NCI-H146 treated with DMSO at 0.1 percent for 48 hours (cell line): Measurements from ENCODE around the gene ADGRG1.
"Not testable (repeated sequence)": the region's sequence is repeated elsewhere in the genome, so short reads cannot be mapped to it uniquely, and the experiment has no call there.

Source experiments
- DNase-seq: peaks from one replicate; lab custom pipeline; 2025; ENCODE audit not compliant: unreplicated experiment; lab: John Stamatoyannopoulos, UW

ADGRG1 gene

DNA sequence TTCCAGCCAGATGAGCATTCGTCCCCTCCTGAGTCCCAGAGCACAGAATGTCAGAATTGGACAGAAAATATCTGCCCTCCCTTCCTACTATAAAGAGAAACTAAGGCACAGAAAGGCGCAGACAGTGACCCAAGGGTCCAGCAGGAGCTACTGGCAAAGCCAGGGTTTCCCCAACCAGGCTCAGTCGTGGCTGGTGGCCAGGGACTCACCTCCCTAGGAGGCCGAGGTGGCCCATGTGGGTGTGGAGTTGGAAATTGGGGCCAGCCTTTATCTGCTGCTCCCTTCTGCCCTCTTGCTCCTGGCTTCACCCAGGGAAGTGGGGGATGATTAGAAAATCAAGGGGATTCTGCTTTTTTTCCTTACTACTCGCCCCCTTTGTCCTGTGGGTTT lies 67.2 kb downstream of the ADGRG1 start:
- DNase-seq: no peak

DNA sequence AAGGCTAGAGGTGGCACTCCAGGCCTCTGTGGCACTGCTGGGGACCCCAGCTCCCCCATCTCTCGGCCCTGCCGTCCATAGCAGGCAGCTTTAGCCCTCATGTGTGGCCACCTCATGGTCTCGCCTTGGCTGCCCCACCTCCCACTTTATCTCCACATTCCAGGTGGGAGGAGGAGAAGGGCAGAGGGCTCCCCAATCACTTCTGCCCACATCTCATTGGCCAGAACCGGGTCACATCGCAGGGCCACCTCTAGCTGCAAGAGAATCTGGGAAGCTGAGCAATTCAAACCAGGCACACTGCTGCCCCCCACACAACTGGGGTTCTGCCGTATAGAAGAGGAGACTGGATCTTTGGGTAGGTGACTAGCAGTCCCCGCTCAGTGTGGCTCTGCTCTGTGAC lies 67.8 kb downstream of the ADGRG1 start:
- DNase-seq: no peak

- no peak for DNase-seq
These were observed 69.6 kb downstream of the ADGRG1 start for GRCh38 chr16:57697896-57698537.

- no peak for DNase-seq
These were observed 70.5 kb downstream of the ADGRG1 start for GRCh38 chr16:57698812-57699405.

DNA sequence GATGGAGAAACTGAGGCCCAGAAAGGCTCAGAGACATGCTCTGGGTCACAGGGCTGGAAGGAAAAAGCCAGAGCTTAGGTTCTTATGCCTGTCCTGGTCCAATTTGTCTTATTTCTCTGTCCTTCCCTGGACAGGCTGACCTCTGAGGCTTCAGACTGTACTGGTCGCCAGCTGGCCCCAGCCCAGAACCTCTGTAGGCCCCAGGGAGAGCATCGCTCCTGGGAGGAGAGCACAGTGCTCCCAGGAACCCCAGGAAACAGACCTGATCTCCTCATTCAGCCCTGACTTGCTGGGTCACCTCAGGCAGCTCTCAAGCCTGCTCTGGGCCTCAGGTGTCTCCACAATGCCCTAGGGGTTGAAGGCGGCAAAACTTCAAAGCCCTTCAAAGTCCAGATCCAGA lies 71.1 kb downstream of the ADGRG1 start:
- DNase-seq: no peak

- DNase-seq: no peak
These were observed 71.5 kb downstream of the ADGRG1 start for GRCh38 chr16:57699899-57700298.

DNA sequence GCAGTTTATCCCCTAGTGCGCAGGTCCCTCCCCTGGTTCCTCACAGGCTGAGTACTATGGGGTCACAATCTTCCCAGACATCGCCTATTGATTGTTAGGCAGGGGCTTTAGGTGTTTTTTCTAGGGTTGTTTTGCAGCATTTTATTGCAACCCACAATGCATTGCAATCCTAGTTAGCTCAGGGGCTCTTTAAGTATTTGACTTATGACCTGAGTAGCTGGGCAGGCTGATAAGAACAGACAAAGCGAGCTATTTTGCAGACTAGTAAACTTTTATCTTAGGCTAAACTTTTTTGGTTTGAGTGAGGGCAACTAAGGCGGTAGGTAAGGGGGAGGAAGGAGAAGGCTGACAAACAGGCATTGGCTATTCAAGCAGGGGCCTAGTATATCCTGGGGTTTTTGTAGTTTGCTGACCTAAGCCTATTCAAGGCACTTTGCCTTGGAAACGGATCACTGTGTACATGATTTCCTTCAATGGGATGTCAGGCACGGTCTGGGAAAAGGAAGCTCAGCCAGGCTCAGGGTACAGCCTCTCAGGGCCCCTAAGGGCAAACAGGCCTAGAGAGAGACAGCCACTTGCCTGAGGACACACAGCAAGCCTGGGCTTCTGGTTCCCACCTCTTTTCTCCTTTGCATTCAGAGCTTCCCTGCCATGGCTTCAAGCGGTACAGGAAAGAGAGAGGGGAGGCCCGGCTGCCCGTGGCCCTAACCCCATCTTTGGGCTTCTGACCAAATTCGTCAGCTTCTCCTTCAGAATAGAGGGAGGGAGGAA lies 72.5 kb downstream of the ADGRG1 start:
- DNase-seq: no peak

- DNase-seq: no peak
These were observed 73.4 kb downstream of the ADGRG1 start for GRCh38 chr16:57701759-57702371.

- no peak for DNase-seq
These were observed 75.1 kb downstream of the ADGRG1 start for GRCh38 chr16:57703416-57704010.

DNA sequence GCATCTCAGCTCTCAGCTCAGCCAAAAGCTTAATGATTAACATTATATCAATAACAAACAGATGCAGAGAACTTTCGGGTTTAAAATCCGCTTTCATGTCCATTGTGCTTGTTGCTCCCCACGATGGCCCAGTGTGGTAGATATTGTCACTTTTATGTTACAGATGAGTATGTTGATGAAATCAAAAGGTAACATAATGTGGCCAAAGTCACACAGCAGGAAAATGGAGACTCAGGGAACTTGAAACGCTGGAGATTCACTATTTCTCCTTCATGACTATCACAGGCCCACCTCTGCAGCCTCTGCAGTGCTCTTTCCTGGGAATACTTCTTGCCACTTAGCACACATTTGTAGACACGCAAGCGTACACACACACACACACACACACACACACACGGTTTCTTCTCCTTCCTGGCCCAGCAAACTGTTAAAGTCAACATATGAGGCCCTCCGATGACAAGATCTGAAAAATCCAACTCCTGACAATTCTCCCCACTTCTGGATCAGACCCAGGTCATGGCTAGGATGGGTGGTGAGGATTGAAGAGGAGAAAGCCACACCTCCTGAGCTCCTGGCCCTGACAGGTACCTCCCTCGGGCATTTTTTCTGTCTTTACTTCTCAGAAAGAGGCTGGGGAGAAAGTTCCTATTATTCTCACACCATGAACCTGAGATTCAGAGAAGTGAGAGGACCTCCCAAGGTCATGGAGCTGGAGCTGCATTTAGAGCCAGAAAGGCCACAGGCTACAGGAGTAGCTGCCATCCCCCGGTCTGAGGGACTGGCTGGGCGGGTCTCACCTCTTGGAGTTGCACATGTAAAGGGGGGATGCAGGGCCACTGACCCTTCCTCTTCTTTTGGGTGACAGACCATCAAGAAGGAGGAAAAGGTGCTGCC lies 75.8 kb downstream of the ADGRG1 start:
- DNase-seq: no peak

DNA sequence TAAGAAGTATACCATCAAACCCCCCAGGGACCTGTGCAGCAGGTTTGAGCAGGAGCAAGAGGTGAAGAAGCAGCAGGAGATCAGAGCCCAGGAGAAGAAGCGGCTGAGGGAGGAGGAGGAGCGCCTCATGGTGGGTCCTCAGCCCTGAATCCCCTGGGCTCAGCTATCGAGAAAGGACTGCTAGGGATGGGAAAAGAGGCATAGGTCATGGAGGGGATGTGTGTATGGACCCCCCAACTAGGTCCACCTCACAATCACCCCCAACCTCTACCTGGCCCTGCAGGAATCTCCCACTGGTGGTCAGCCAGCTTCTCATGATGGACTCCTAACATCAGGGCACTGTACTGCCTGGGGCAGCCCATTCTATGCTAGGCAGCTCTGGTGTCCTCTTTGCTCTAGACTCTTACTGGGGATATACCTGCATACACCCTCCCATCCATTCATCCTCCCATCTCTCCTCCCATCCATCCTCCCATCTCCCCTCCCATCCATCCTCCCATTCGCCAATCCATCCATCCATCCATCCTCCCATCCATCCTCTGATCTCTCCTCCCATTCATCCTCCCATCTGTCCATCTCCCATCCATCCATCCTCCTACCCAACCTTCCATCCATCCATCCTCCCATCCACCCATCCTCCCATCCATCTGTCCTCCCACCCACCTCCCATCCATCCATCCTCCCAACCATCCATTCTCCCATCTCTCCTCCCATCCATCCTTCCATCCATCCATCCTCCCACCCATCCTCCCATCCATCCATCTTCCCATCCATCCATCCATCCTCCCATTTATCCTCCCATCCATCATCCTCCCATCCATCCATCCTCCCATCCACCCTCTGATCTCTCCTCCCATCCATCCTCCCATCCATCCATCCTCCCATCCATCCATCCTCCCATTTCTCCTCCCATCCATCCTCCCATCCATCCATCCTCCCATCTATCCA lies 76.7 kb downstream of the ADGRG1 start:
- no peak for DNase-seq

- no peak for DNase-seq
These were observed 78.3 kb downstream of the ADGRG1 start for GRCh38 chr16:57706717-57707116.

DNA sequence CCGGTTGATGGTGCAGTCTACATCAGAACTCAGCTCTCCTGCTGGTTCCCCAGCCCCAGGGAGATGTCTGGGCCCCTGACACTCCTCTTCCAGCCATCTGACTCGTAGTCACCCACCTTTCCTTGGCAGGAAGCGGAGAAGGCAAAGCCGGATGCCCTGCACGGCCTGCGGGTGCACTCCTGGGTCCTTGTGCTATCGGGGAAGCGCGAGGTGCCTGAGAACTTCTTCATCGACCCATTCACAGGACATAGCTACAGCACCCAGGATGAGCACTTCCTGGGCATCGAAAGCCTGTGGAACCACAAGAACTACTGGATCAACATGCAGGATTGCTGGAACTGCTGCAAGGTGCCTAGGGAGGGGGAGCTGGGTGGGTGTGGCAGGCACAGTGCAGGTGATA lies 78.9 kb downstream of the ADGRG1 start:
- DNase-seq: no peak

DNA sequence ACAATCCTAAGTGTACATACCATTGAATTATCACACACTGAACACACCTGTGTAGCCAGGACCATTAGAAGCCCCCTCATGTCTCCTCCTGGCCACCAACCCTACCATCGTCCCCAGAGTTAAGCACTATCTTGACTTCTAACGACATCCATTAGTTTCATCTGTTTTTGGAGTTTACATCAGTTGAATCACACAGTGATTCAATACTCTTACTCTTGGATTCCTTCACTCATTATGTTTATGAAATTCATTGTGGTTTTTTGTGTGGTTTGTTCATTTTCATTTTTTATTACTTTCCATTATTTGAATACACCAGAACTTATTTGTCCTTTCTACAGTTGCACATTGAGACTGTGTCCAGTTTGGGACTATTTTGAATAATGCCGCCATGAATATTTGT lies 79.7 kb downstream of the ADGRG1 start:
- DNase-seq: no peak

DNA sequence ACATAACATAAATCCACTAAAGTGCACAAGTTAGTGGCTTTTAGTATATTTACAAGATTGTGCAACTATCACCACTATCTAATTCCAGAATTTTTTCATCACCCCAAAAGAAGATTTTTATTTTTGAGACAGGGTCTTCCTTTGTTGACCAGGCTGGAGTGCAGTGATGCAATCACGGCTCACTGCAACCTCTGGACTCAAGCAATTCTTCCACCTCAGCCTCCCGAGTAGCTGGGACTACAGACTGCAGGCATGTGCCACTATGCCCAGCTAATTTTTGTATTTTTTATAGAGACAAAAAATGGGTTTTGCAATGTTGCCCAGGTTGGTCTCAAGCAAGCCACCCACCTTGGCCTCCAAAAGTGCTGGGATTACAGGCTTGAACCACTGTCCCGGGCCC lies 81.2 kb downstream of the ADGRG1 start:
- no peak for DNase-seq

GRCh38 chr16:57711346-57711745 lies 82.9 kb downstream of the ADGRG1 start:
- no peak for DNase-seq

- no peak for DNase-seq
These were observed 83.6 kb downstream of the ADGRG1 start for GRCh38 chr16:57711993-57712392.

- not testable (repeated sequence) for DNase-seq
These were observed 84.1 kb downstream of the ADGRG1 start for GRCh38 chr16:57712569-57712968.

- no peak for DNase-seq
These were observed 85.2 kb downstream of the ADGRG1 start for GRCh38 chr16:57713596-57713995.
